DND-41 (cell line): ENCODE data around the gene IL18RAP.

Source experiments
- EZH2 ChIP-seq: IDR thresholded peaks from 3 replicates; pipeline ENCODE4 v1.6.1; 2012; ENCODE audit warnings: borderline replicate concordance, low read depth, mild to moderate bottlenecking, moderate library complexity, low read length, inconsistent platforms; ENCODE audit not compliant: severe bottlenecking
- TF ChIP-seq, protein P1 (sequence below): IDR thresholded peaks from 2 replicates; pipeline ENCODE4 v1.5.1; 2012; ENCODE audit warnings: borderline replicate concordance, low read length, moderate library complexity, mild to moderate bottlenecking; ENCODE audit not compliant: poor library complexity, severe bottlenecking; ENCODE audit errors: extremely low read depth

DNA sequence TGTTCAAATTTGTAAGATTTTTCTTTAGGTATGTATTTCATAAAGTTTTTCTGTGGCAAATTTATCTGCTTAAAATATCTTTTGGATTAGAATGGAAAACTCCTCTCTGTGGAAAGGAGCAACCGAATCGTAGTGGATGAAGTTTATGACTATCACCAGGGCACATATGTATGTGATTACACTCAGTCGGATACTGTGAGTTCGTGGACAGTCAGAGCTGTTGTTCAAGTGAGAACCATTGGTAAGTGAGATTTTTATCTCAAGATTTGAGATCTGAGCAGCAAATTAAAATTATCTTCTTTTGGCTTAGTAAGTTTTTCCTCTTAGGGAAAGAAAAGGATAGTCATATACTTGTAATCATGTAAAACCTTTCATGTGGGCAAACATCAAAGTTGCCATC lies 14.2 kb downstream of the IL18RAP start:
- TF ChIP-seq, protein P1, sequence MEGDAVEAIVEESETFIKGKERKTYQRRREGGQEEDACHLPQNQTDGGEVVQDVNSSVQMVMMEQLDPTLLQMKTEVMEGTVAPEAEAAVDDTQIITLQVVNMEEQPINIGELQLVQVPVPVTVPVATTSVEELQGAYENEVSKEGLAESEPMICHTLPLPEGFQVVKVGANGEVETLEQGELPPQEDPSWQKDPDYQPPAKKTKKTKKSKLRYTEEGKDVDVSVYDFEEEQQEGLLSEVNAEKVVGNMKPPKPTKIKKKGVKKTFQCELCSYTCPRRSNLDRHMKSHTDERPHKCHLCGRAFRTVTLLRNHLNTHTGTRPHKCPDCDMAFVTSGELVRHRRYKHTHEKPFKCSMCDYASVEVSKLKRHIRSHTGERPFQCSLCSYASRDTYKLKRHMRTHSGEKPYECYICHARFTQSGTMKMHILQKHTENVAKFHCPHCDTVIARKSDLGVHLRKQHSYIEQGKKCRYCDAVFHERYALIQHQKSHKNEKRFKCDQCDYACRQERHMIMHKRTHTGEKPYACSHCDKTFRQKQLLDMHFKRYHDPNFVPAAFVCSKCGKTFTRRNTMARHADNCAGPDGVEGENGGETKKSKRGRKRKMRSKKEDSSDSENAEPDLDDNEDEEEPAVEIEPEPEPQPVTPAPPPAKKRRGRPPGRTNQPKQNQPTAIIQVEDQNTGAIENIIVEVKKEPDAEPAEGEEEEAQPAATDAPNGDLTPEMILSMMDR = no peak
- no peak for TF ChIP-seq EZH2
